ENCODE data around the gene MOCOS.

- no peak for TF ChIP-seq CTCF (IDR thresholded peaks at IDR 0.05)
- TF ChIP-seq ZFX (IDR thresholded peaks at IDR 0.05; ENCODE audit: borderline replicate concordance) = no peak
Measured at GRCh38 chr18:36212301-36213171, 25.2 kb downstream of the MOCOS start.
